Right lobe of liver (tissue), 6 donors: ENCODE results near the gene DCTN3. TPM values are rescaled to one million over a fixed set of nuclear protein-coding genes. Genes with fewer than 3 reads are reported as not detected.

Experiments
- ATAC-seq, 4 donors: fragments of 200-7000 bp; cut with Tn5 transposase; one replicate each; pipeline ENCODE4 v1.9.1; 2020; ENCODE audit warnings: mild to moderate bottlenecking in 4 of 4, moderate library complexity in 4 of 4
- DNase-seq, 3 donors: peaks; one replicate each; pipeline ENCODE4 v3.0.0-alpha.2; 2020
- H3K27ac ChIP-seq, 3 donors: fragments of 200-600 bp; one replicate each; pipeline ENCODE4 v1.8.0; 2022
- H3K27me3 ChIP-seq, 2 donors: fragments of 200-600 bp; one replicate each; pipeline ENCODE4 v1.8.0; 2022
- H3K36me3 ChIP-seq, 4 donors: fragments of 200-600 bp; sonication (generic) in 1 of 4; one replicate each; pipeline versions ENCODE4 v1.5.1 to v1.8.0; 2017 to 2022; ENCODE audit warnings: control low read depth in 1 of 4
- H3K4me1 ChIP-seq, 4 donors: fragments of 200-600 bp; sonication (generic) in 1 of 4; one replicate each; pipeline versions ENCODE4 v1.5.1 to v1.8.0; 2017 to 2022; ENCODE audit warnings: control low read depth in 1 of 4
- H3K4me3 ChIP-seq, 3 donors: fragments of 200-600 bp; one replicate each; pipeline ENCODE4 v1.8.0; 2022
- H3K9me3 ChIP-seq, 4 donors: fragments of 200-600 bp; sonication (generic) in 1 of 4; one replicate each; pipeline versions ENCODE4 v1.5.1 to v1.8.0; 2017 to 2022; ENCODE audit warnings: control low read depth in 1 of 4
- POLR2A ChIP-seq: fragments of 450-650 bp; IDR thresholded peaks from one replicate; pipeline ENCODE4 v1.6.1; 2017; ENCODE audit warnings: antibody characterized with exemption, mild to moderate bottlenecking
- WGBS: methylation state at CpG from one replicate; pipeline ENCODE4 v1.1.6; 2018; ENCODE audit warnings: low coverage, low lambda C conversion rate; ENCODE audit not compliant: insufficient coverage; ENCODE audit errors: missing lambda C conversion rate; 5-methylcytosine and 5-hydroxymethylcytosine counted together
- intact Hi-C, 2 donors: fragments of 100-400 bp; cut with DNase I; formaldehyde crosslinking; loops; one replicate each; pipeline versions ENCODE4 v1.11.2 to v1.14.1; 2022
- total RNA-seq, 6 experiments: library from RNA; depleted of rRNA in 2 of 6; stranded (reverse); fragments of >200 nt in 2 of 6; fragmentation: NEBNext Ultra II Directional in 3 of 6; extraction: Animal tissue kit (Norgen Biotek cat#: 25700) in 3 of 6; gene quantifications; one replicate each; pipeline versions ENCODE4 v1.1.0 to v1.2.4, GENCODE V29; 2016 to 2023
- TF ChIP-seq, protein P1 (sequence below), 4 donors: fragments of 200-600 bp in 3 of 4; fragments of 450-650 bp in 1 of 4; IDR thresholded peaks; one replicate each; pipeline versions ENCODE4 v1.5.1 to v1.8.0; 2016 to 2022; ENCODE audit warnings: antibody characterized with exemption in 4 of 4, mild to moderate bottlenecking in 2 of 4
- donor health status: DM: no; HTN: yes; CAD: no.
- donor health status: DM: no; HTN: no; CAD: no.
- donor health status: DM: no; HTN: no; CAD: no.
- donor health status: DM: no; HTN: yes; CAD: no.
- donor health status: DM: no; HTN: yes; CAD: no.

Gene DCTN3
- total RNA-seq, 6 experiments from 2014 or later = 26.4 to 36.8 (median 32.7) TPM

DNA sequence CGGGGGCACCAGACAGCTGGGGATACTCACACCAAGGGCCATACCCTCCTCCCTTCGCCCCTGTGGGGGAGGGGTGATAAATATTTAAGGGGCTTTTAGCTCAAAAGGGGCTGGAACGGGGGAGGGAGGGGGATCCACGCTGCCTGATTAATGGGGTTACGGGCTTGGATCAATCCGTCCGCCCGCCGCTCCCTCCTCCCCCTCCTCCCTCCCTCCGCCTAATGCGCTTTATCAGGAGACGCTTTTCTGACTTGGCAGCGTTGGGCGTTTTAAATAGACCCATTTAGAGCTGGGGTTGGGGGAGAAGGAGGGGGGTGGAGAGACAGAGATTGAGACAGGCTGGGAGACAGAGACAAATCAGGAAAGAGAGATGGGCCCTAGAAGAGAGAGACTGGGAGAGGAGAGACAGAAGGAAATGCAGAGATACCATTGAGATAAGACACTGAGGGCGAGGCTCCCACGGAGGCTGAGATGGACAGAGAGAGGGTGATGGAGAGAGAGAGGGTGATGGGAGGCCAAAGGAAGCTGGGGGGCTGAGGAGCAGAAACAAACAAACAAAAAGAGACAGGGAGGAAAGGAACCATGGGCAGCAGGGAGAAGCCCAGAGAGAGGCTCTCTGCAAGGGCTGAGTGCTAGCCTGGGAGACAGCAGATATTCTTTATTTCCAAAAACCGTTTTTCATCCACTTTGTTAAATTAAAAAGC lies 41.0 kb downstream of the DCTN3 start:
- no peak for TF ChIP-seq POLR2A
- TF ChIP-seq, protein P1, sequence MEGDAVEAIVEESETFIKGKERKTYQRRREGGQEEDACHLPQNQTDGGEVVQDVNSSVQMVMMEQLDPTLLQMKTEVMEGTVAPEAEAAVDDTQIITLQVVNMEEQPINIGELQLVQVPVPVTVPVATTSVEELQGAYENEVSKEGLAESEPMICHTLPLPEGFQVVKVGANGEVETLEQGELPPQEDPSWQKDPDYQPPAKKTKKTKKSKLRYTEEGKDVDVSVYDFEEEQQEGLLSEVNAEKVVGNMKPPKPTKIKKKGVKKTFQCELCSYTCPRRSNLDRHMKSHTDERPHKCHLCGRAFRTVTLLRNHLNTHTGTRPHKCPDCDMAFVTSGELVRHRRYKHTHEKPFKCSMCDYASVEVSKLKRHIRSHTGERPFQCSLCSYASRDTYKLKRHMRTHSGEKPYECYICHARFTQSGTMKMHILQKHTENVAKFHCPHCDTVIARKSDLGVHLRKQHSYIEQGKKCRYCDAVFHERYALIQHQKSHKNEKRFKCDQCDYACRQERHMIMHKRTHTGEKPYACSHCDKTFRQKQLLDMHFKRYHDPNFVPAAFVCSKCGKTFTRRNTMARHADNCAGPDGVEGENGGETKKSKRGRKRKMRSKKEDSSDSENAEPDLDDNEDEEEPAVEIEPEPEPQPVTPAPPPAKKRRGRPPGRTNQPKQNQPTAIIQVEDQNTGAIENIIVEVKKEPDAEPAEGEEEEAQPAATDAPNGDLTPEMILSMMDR (IDR thresholded peaks at IDR 0.05) = no peak
- Histone ChIP-seq H3K4me3 (no peak overlapping the region), H3K4me1 (peaks cover 0 to 6% (median 0%) of the 10 kb centered on the region in 4 donors), H3K9me3 (no peaks in the 10 kb centered on the region), H3K27me3 (no peaks in the 10 kb centered on the region), H3K27ac (no peak overlapping the region), H3K36me3 (no peaks in the 10 kb centered on the region)
- intact Hi-C loops = no loop called here
- ATAC-seq (no peak), DNase-seq (no peak)
- 22% methylated on average over 16 of the region's 17 CpGs for WGBS

DNA sequence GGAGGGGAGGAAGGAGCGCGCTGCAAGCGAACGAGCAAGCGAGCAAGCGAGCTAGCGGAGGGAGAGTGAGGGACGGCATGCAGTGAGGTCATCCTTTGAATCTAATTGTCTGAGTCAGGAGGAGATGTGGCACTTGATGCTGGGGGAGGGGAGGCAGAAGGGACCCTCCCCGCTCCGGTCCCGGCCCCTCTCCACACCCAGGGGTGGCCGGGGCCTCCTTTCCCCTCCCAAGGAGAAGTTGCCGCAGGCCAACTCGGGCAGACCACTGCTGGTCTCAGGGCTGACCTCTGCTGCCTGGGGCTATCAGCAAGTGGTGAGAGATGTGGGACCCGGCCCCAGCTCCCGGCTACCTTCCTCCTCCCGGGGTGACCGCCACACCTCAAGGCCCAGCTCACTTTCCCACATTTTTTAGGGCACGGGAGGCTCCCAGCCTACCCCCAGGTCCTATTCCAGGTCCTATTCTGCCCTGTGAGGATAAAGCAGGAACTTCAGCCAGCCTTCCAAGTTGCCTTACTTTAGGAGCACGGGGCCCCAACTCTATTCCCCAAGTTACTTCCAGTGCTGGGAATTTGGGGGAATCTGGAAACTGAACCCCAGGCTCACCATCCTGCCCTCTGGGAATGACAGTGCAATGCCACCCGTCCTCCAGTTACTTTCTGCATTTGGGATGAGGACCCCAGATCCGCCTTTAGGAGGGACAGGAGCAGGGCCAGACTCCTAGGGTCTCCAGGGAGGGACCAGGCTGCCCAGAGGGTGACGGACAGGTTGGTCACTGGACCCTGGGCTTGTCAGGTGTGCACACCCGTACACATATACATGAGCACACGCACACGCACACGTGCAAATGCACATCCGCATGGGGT lies 41.8 kb downstream of the DCTN3 start:
- 29% methylated on average over 8 of the region's 28 CpGs for WGBS
- intact Hi-C loops = no loop called here
- H3K9me3 ChIP-seq = no peaks in the 10 kb centered on the region
- H3K27ac ChIP-seq = no peak overlapping the region
- no peak for DNase-seq
- H3K27me3 ChIP-seq = no peaks in the 10 kb centered on the region
- H3K4me1 ChIP-seq = peaks cover 0 to 3% (median 0%) of the 10 kb centered on the region in 4 donors
- TF ChIP-seq POLR2A = no peak
- TF ChIP-seq, protein P1 (IDR thresholded peaks at IDR 0.05) = no peak
- ATAC-seq = peak in 2 of 4 donors; percentile 33 to 44
- H3K36me3 ChIP-seq = no peaks in the 10 kb centered on the region
- no peak overlapping the region for H3K4me3 ChIP-seq

GRCh38 chr9:34577400-34578240 lies 42.7 kb downstream of the DCTN3 start:
- Histone ChIP-seq H3K4me1 (no peaks in the 10 kb centered on the region), H3K27me3 (no peaks in the 10 kb centered on the region), H3K27ac (no peak overlapping the region), H3K36me3 (no peaks in the 10 kb centered on the region), H3K4me3 (no peak overlapping the region), H3K9me3 (no peaks in the 10 kb centered on the region)
- ATAC-seq (no peak), DNase-seq (no peak)
- intact Hi-C loops = no loop called here
- 25% methylated on average over 17 of the region's 62 CpGs for WGBS
- no peak for TF ChIP-seq POLR2A
- TF ChIP-seq, protein P1 (IDR thresholded peaks at IDR 0.05) = no peak

DNA sequence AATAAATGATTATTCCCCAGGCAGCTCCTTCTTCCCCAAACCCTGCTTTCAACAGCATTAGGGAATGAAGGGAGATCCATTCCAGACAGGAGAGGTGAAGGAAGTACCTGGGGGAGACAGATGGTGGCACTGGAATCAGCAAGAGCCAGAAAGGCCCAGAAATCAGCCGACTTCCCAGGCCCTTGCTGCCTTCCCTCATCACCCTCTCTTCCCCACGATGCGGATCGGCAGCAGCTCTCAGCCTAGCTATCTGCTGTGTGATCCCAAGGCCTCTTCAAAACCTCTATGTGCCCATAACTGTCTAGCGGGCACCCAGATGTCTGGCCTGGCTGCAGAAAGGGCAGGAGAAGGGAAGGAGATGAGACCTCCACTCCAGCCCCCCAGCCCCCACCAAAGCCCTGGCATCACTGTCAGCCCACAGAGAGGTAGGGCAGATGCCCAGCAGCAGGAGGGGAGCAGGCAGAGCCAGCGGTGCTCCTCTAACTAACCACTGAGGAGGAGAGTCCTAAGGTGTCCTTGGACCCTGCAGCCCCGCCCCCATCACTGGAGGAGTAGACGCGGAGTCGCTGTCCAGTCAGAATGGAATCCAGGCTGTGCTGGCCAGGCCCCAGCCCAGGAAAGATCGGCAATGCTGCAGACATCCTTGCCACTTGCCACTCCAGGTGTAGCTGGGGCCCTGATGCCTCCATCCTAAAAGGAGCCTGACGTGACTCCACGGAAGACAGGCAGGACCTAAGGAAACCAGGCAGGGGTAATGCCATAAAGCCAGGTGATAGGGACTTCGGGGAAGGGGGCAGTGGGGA lies 43.5 kb downstream of the DCTN3 start:
- no peak for DNase-seq

More for the DNA sequence above, 43.5 kb downstream of the DCTN3 start:
- intact Hi-C loops = no loop called here
- Histone ChIP-seq H3K27ac (no peak overlapping the region), H3K36me3 (no peaks in the 10 kb centered on the region), H3K27me3 (no peaks in the 10 kb centered on the region), H3K9me3 (no peaks in the 10 kb centered on the region), H3K4me3 (no peak overlapping the region), H3K4me1 (peaks cover 0 to 3% (median under 1%) of the 10 kb centered on the region in 4 donors)
- no peak for ATAC-seq
- no peak for TF ChIP-seq POLR2A
- TF ChIP-seq, protein P1 (IDR thresholded peaks at IDR 0.05) = no peak
- WGBS = 81% methylated on average over 8 of the region's 14 CpGs
